ENCODE measurements around the gene SH3BP4. TPM values are rescaled to one million over a fixed set of nuclear protein-coding genes. Genes with fewer than 3 reads are reported as not detected.

The SH3BP4 gene
- polyA plus RNA-seq, 2 of the 4 experiments (the other 2 are of a cell fraction): 22.6 to 35.7 TPM

GRCh38 chr2:234935311-234935710 lies 16.5 kb upstream of the SH3BP4 start (continued):
- TF ChIP-seq ZFP36 (IDR thresholded peaks at IDR 0.05; ENCODE audit: borderline replicate concordance, partially characterized antibody) (no peak), EHF (CRISPR knock-in tag; IDR thresholded peaks at IDR 0.05) (no peak), JUNB (IDR thresholded peaks at IDR 0.05) (no peak), PBX3 (IDR thresholded peaks at IDR 0.05) (no peak)

GRCh38 chr2:234939576-234939975 lies 12.2 kb upstream of the SH3BP4 start:
- no peak for FAIRE-seq
- no peak for DNase-seq (ENCODE audit: low read depth in 1 of 2, low spot score in 1 of 2)
- H3K27ac ChIP-seq: no peak overlapping the region
- peaks cover 7% of the 10 kb centered on the region; the same call in 1 of the 3 replicates for H3K9me3 ChIP-seq
- no peak overlapping the region for H3K4me2 ChIP-seq
- H3K4me3 ChIP-seq: no peak overlapping the region
- H3K4me1 ChIP-seq: no peaks in the 10 kb centered on the region
- 67% methylated on average over 4 of the region's 4 CpGs for WGBS (ENCODE audit: missing lambda C conversion rate)
- TF ChIP-seq TP53 (CRISPR knock-in tag; IDR thresholded peaks at IDR 0.05) (no peak), HDAC2 (IDR thresholded peaks at IDR 0.05) (no peak), CBX2 (IDR thresholded peaks at IDR 0.05; ENCODE audit: borderline replicate concordance, low read depth) (no peak), E2F6 (IDR thresholded peaks at IDR 0.05; ENCODE audit: borderline replicate concordance, low read depth) (no peak), MAFK (IDR thresholded peaks at IDR 0.05; ENCODE audit: partially characterized antibody) (no peak), RAD21 (conservative IDR thresholded peaks at IDR 0.05 in 1 of 2, IDR thresholded peaks at IDR 0.05 in 1 of 2) (no peak), SMC3 (IDR thresholded peaks at IDR 0.05) (no peak), HOXB13 (CRISPR knock-in tag; IDR thresholded peaks at IDR 0.05; ENCODE audit: low read depth) (no peak), HOXB5 (CRISPR knock-in tag; IDR thresholded peaks at IDR 0.05) (no peak), HES2 (IDR thresholded peaks at IDR 0.05) (no peak), USF2 (IDR thresholded peaks at IDR 0.05) (no peak), CEBPB (IDR thresholded peaks at IDR 0.05) (no peak), TFCP2L1 (CRISPR knock-in tag; IDR thresholded peaks at IDR 0.05) (no peak), EHF (CRISPR knock-in tag; IDR thresholded peaks at IDR 0.05) (no peak)
- no peak for ATAC-seq
- POLR2A ChIA-PET: no interaction called here
- CTCF ChIA-PET: interaction anchor here (1.0 kb wide), 1 partner anchor 21 kb away, joined by 3 read pairs; no protein-coding TSS in a partner anchor

GRCh38 chr2:234939996-234940395 lies 11.8 kb upstream of the SH3BP4 start:
- DNase-seq (ENCODE audit: low read depth in 1 of 2, low spot score in 1 of 2): no peak
- no peak overlapping the region for H3K4me3 ChIP-seq
- H3K27ac ChIP-seq: no peak overlapping the region
- POLR2A ChIA-PET: no interaction called here
- no peaks in the 10 kb centered on the region for H3K4me1 ChIP-seq
- TF ChIP-seq PHF8 (IDR thresholded peaks at IDR 0.05; ENCODE audit: borderline replicate concordance, low read depth) (no peak), ZC3H11A (IDR thresholded peaks at IDR 0.05) (no peak), RAD21 (conservative IDR thresholded peaks at IDR 0.05 in 1 of 2, IDR thresholded peaks at IDR 0.05 in 1 of 2) (no peak), FOXS1 (CRISPR knock-in tag; IDR thresholded peaks at IDR 0.05) (no peak), HMGXB4 (CRISPR knock-in tag; IDR thresholded peaks at IDR 0.05; ENCODE audit: borderline replicate concordance) (no peak), TP53 (CRISPR knock-in tag; IDR thresholded peaks at IDR 0.05) (no peak), EP300 (IDR thresholded peaks at IDR 0.05) (no peak), CHD4 (IDR thresholded peaks at IDR 0.05; ENCODE audit: borderline replicate concordance) (no peak), ZNF302 (CRISPR knock-in tag; IDR thresholded peaks at IDR 0.05) (no peak), NR3C1 (IDR thresholded peaks at IDR 0.05) (no peak), TFCP2L1 (CRISPR knock-in tag; IDR thresholded peaks at IDR 0.05) (no peak)
- no peak for FAIRE-seq
- WGBS (ENCODE audit: missing lambda C conversion rate): 75% methylated on average over 5 of the region's 5 CpGs
- CTCF ChIA-PET: interaction anchor here (1.0 kb wide), 1 partner anchor 21 kb away, joined by 3 read pairs; no protein-coding TSS in a partner anchor
- no peak for ATAC-seq
- H3K9me3 ChIP-seq: peaks cover 7% of the 10 kb centered on the region; the same call in 1 of the 3 replicates
- no peak overlapping the region for H3K4me2 ChIP-seq

Measured in A549 (cell line).